ENCODE data around the gene TRIM62.
A peak's percentile ranks its signal among the peaks of the same experiment; 100 is the strongest.

Gene TRIM62

DNA sequence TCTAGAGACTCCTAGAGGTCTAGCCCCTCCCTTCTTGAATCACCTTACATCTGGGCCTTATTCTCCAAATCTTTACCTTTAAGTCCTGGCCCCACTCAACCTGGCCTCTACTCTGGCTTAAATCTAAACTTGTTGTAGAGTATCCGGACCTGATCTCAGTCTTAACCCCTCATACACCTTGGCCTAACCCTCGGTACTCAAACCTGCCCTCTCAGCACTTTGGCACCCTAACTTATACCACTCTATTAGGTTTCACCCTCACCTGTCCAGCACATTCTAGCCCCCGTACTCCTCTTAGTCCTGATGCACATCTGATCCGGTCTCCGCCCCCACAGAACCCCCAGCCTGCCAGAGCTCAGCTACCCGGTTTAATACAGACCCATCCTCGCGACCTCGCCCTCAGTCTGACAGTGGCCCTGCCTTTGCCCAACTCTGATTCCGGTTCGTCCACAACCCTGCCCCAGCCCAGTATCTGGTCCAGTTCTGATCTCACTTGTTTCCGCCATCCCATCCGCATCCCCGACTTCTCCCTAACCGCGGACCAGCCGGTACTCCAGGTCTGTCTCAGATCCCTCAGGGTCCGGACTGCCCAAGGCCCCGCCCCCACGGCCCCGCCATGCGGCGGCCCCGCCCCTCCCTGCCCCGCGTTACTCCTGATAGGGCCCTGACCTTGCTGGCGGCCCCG, 1.5 kb downstream of the TRIM62 start:
- DNase-seq, result peak; percentile 83 to 84

DNA sequence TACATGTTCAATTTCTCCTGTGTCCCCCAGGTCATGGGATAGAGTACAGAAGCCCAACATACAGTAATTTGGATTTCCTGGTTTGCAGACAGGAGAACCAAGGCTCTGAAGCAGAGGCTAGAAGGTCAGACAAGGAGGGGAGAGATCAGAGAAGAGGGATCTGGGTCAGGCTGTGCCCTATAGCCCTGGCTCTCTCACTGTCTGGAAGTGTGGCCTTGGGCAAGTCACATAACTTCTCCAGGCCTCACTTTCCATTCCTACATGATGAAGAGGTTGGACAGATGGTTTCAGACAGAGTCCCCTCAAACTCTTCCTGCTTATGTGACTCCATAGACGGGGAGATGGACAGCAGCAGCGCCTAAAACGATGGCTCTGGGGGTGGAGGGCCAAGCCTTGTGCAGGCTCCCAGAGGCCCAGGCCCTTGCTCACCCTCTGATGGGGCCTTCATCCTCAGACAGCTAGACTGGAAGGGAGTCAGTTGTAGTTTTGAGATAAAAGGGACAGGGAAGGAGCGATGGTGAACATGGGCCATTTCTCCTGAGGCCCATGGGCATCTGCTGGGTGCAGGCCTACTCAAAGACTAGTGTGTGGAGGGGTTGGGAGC, 2.9 kb downstream of the TRIM62 start:
- no peak for DNase-seq

DNA sequence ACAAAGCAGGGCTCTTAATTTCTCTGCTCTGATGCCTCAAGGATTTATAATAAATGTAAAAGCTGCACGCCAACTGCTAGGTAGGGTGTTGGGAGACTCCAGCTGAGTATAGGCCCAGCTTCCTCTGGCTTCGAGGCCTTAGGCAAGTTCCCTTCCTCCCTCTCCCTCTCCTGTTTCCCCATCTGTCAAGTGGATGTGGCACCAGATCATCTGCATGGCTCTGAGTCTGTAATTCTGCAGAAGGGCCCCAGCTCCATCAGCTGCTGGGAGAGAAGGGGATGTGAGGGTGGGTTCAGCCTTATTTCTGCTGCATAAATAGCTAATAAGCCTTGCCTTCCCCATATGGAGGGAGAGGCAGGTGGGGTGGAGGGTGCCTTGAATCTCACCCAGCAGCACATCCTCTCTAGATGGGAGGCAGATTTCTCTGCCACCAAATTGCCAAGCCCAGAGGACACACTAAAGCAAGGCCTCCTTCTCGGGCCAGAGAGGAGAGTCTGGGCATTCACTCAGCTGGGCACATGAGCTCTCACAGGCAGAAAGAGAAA, 3.8 kb downstream of the TRIM62 start:
- DNase-seq, result peak; percentile 89 to 96

DNA sequence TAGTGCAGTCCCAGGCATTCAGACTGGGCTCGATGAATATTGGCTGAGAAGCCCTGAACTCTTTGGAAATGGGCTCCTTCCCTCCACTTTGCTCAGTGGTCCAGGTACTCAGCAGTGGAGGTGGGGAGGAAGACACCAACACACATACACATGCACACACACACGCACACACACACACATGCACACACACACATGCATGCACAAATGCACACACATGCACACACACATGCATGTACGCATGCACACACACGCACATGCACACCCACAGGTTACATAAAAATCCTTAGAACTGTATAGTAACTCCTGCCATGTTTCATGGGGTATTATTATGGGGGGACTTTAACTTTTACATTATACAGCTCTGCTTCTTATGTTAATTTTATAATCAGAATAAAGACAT, 5.0 kb downstream of the TRIM62 start:
- no peak for DNase-seq

DNA sequence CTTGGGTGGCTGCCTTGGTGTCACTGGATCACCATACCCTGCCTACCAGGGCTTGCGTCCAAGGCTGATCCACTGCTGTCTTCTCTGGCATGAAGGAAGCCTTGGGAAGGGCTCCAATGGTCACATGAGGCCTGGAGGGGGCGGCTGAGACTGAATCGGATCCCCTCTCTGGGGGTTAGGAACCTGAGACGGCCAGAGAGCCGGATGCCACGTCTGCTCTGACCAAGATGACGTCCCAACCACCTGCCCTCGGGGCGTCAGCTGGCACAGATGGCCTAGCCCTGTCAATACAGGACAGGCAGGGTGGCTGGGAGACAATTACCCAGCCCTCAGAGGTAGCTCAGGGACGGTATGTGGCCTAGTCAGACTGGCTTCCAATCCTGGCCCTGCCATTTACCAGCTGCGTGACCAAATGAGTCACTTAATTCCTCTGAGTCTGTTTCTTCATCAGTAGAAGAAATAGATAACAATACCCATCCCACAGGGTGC, 5.4 kb downstream of the TRIM62 start:
- DNase-seq, result peak; percentile 92 to 98

DNA sequence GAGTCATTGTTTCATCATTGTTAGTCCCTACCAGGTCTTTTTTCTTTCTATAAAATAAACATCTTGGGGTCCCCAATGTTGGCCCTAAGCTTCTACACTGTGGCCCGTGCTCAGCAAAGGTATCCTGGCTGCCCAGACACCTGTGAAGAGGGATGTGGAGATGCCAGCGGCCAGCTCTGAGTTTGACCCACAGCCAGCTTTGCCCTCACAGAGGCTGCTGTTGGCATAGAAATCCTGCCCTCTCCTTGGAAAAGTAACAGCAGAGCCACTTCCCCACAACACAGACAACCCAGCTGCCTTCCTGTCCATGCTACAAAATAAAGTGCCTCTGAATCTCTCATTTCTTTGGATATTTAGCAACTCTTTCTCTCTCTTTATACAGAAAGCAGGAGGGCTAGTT, 6.0 kb downstream of the TRIM62 start:
- no peak for DNase-seq

DNA sequence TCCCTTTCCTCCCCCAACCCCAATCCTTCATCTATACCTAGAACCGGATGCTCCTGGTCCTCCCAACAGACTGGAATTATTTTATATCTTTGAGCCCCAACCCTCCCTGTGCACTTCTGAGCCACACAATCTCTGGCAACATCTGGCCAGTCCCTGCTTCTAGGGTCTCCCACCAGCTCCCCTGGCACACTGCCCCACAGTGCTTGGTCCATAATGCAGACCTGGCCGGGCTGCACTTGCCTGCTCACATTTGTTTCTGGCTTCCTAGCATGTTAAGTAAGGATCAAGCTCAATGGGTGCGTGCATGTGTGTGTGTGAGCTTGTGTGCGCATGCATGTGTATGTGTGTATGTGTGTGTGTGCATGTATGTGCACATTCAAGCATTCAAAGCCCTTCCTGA, 8.8 kb downstream of the TRIM62 start:
- DNase-seq, result peak in 1 of 2 experiments; percentile 22

DNA sequence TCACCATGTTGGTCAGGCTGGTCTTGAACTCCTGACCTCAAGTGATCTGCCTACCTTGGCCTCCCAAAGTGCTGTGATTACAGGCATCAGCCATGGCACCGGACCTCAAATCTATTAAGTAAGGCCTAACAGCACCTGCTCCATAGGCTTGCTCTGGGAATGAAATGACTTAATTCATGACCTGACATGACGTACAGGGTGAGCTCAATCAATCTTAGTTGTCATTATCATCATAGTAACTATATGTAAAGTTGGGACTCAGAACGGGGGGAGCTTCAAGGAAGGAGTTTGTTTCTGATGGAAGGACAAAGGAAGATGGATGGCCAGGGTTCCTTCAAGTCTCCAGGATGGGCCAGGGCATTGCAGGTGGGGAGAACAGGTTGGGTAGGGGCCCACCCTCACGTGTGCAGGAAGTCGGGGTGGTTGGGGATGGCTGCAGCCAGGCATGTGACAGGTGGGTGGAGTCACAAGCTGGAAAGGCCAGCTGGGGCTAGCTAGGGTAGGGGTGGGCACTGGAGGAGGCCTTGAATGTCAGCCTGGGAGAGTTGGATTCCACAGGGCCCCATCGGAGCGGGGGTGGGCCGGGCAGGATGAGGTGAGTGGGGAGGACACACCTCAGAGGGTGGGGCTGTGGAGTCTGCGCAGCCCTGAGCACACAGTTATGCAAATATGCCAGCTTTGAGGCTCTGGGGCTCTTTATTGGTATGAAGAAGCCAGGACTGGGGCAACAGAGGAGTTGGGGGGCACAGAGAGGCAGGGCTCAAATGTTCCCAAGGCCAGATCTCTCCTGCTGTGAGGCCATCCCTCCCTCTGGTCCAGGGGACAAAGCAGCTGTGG, 9.6 kb downstream of the TRIM62 start:
- DNase-seq, result no peak

DNA sequence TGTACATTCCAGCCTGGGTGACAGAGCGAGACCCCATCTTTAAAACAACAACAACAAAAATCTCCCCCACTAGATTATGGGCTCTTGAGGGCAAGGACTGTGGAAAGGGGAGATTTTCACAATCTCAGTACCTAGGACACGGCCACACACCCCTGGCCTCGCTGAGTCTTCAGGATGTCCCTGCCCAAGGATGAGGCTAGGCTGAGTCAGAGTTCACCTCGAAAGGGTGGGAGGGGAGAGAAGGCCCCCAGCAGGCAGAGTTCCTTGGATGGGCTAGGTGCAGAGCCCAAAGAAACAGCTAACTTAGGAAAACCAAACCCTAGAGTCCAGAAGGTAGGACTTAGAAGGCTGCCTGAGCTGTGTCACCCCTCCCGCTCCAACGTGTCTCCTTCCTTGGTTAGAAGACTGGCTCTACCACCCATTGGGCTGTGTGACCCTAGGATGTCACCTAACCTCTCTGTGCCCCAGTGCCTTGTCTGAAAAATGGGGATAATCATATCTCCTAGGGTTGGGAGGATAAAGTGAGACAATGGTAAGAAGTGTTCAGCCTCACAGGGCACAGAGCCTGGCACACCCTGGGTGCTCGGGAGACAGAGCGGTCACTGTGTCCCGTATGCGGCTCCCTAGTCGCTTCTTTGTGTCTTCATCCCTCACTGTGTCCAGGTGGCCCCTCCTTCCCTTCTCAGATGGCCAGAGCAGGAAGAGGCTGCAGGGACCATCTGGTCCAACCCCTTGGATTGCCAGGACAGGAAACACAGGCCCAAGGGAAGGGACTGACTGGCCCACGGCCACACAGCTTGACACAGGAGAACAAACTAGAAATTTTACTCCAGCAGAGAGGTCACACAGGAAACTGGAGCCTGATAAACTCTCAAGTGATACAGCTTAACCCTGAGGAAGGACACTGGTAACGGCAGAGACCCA, 11.2 kb downstream of the TRIM62 start:
- DNase-seq, result no peak

DNA sequence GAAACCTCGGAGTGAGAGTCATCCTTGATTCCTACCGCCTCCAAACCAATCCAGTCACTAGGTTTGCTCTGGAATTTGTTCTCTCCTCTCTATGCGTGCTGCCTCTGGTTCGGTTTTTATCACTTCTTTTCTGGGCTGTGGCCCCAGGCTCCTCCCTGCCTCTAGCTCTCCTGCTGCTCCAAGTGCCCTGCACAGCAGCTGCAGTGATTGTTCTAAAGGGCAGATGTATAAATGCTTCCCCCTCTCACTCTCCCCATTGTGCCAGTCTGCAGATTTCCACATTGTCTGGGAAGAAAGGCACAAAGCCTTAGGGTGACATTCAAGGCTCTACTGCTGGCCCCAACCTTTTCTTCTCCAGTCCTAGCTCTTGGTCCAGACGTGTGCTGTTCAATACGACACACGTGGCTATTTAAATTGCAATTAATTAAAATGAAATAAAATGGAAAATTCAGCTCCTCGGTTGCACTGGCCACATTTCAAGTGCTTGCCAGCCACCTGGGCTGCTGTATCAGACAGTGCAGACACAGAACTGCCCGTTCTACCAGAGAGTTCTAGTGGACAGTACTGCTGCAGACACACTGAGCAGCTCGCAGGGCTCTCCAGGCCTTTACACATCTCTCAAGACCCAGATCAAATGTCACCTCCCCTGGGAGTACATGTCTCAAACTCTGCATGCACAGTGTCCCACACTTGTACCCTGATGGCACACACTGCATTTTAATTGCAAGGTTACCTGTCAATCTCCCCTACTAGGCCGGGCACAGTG, 12.4 kb downstream of the TRIM62 start:
- DNase-seq, result peak in 1 of 2 experiments; percentile 45

DNA sequence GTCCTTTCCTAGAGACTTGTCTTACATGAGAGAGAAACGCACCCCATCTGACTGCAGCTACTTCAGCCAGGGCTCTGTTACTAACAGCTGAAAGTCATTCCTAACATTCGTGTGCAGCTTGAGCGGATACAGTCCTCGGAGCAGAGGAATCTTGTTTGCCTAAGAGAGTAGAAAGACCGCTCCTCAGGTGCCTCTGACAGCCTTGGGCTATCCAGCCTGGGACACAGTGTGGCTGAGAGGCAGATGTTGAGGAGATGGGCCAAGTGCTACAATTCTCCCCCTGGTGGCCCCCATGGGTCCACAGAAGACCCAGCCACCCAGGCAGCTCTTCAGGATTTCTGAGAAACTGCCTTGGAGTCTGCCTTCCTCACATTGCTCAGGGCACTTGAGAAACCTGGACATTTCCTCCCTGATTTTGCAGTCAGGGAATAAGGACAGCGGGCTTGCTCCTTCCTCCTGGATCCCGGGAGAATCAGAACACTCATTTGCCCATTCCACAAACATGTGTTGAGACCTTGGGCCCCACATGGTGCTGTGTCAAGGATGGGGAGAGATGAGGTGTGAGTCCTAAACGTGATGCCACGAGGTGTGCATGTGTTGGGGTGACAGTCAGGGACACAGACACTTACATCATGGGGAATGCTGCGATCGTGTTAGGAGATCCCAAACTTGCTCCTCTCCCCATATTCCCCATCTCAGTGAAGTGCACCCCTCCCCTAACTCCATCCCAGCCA, 13.1 kb downstream of the TRIM62 start:
- peak in 1 of 2 experiments; percentile 18 for DNase-seq

DNA sequence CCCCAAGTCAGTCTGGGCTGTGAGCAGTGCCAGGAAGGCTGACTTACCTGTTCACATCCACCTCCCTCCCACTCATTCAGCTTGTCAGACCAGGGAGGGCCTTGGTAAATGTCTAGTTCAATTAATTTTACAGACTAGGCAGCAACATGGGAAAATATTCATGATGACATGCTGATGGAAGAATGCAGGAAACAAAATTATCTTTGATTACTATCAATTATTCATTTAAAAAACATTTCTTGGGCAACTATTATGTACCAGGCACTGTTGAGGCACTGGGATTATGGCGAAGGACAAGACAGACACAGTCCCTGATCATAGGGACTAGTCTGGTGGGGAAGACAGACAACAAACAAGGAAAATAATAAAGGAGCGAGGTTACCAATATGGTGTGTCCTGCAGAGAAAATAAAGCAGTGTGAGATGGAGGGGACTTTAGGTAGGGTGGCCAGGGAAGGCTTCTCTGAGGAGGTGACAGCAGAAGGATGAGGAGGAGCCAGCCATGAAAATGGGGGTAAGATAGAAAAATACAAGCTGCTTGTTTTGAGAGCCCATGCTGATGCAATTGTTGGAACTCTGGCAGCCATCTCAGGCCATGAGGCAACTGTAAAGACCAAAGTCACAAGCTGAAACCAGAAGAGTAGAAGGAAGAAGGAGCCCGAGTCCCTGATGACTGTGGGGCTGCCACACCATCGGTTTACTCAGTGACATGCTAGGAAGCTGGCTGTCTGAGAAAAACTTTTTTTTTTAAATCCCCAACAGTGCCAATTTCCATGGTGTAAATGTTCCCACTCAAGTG, 14.0 kb downstream of the TRIM62 start:
- no peak for DNase-seq

DNA sequence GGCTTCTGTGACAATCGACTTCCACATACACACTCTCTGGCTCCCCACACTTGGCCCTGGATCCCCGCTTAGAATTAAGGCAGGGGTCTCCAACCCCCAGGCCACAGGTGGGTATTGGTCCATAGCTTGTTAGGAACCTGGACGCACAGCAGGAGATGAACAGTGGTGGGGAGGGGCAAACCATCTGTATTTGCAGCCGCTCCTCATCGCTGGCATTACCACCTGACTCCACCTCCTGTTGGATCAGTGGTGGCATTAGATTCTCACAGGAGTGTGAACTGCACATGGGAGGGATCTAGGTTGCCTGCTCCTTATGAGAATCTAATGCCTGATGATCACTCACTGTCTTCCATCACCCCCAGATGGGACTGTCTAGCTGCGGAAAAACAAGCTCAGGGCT, 16.0 kb downstream of the TRIM62 start:
- DNase-seq, result no peak

DNA sequence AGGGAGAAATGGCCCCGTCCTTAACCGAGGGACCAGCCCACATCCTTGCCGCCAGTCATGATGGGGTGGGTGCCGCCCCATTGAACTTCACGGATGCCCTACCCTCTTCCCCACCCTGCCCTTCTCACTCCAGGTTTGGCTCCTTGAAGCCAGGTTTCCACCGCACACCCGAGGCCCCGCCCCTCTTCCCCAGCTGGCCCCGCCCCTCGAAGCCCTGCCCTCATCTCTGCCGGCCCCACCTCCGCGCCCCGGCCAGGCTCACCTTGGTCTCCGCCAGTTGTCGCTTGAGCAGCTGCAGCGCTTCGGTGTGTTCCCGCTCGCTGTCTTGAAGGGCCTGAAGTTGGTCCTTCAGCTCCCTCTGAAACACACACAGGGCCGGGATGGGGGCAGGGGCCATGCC, 16.6 kb downstream of the TRIM62 start:
- no peak for DNase-seq

DNA sequence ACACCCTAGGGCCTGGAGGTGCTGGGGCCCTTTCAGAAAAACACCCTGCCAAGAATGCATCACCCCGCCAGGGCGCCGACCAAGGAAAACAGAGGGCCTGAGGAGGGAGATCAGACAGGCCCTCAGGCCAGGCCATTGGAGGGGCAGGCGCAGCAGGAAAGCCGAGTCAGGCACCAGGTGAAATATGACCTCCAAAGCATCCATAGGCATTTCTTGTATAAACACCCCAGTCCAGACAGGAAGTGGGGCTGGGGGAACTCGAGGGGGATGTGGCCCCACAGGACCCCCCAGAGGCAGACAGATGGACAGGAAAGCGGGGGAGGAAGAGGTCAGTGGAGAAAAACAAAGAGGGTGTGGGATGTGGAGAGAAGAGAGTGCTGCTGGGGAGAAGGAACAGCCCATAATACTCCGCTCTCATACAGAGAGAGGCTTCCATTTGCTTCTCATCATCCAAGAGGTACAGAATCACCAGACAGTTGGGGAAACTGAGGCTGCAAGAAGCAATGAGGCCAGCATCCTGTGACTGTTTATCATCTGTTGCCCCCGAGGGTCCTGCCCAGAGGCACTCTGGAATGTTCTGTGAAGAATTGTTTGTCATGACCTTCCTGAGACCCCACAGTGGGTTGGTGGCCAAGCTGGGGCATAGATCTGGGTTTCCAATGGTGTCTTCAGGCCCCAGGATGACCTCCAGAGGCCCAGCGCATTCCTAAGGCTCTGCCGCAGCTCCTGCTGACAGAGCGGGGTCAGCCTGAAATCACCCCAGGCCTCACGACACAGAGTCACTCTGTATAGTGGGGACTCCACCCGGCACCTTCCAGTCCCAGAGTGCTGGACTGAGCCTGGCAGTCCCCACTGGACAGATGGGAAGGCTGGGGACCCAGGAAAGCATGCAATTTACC, 18.0 kb downstream of the TRIM62 start:
- no peak for DNase-seq

DNA sequence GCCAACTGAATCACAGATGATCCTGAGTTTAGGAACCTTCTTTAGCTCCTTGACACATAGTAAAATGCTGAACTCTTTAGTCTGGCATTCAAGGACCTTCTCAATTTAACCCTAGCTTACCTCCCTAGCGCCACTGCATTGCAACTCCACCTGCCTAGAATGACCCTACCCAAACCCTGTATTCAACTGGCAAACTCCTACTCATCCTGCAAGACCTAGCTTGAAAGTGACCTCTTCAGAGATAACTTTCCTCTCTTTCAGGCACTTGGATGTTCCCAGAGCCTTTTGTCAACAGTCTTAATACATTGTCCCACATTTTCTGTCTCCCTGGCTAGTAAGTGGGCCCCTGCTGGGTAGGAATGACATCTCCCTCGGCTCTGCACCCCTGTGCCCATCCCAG, 19.7 kb downstream of the TRIM62 start:
- no peak for DNase-seq

DNA sequence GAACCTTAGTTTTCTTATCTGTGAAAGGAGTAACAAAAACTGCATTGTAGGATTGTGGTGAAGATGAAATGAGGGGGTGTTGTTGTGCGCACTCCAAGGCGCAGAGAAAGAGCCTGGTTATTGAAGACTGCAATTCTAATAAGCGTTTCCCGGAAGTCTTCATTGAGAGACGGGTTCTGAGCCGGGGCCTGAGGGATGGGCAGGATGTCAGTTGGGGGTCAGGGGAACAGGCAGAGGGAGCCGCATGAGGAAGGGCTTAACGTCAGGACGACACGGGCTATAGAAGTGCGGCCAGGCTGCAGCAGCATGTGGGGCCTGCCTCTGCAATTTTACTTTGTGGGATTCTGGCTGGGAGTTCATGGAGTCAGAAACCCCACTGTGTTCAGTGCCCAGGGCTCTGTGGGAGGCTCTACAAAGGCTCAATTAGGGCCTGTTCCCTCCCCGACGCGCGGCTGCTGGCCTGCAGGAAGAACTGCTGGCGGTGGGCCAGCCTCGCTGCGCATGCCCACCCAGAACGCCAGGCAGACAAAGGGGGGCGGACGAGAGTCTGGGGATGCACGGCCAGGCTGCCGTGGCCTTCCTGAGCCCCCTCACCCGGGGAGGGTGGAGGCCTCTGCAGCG, 20.7 kb downstream of the TRIM62 start:
- DNase-seq, result peak in 1 of 2 experiments; percentile 44

DNA sequence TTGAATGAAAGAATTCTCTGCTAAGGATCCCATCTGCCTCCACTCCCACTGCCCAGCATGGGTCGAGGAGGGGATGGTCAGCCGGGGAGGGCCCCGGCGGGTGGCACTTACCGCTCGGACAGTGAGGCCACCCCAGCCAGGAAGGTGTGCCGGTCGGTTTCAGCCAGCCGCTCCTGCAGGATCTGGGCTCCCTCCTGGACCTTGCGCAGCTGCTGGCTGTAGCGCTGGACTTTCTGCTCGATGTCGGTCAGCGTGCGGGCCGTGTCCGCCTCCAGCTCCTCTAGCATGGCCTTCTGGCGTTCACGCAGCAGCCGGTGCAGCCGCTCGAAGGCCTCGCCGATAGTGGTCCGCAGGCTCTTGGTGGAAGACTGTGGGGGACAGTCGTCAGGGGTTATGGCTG, 22.3 kb downstream of the TRIM62 start:
- no peak for DNase-seq
